T-helper 2 cell (primary cell): ENCODE data around the gene PRKG1.
"Not testable (repeated sequence)": the region's sequence is repeated elsewhere in the genome, so short reads cannot be mapped to it uniquely, and the experiment has no call there.

Experiments used
- DNase-seq, 5 experiments: peaks; one replicate each; pipeline versions ENCODE4 v3.0.0 to v3.0.0-alpha.2; 2012 to 2022

Gene PRKG1

GRCh38 chr10:51230887-51231585, 156.7 kb downstream of the PRKG1 start:
- no peak for DNase-seq

- no peak for DNase-seq
These were observed 157.5 kb downstream of the PRKG1 start for GRCh38 chr10:51231754-51232153.

GRCh38 chr10:51233337-51234100, 159.2 kb downstream of the PRKG1 start:
- DNase-seq = no peak

- no peak for DNase-seq
These were observed 161.6 kb downstream of the PRKG1 start for GRCh38 chr10:51235865-51236264.

GRCh38 chr10:51239006-51239405, 164.7 kb downstream of the PRKG1 start:
- DNase-seq = no peak

GRCh38 chr10:51241461-51241860, 167.2 kb downstream of the PRKG1 start:
- DNase-seq = no peak

- no peak for DNase-seq
These were observed 168.1 kb downstream of the PRKG1 start for GRCh38 chr10:51242393-51242792.

GRCh38 chr10:51244309-51244708, 170.0 kb downstream of the PRKG1 start:
- no peak for DNase-seq

- DNase-seq = no peak
These were observed 170.6 kb downstream of the PRKG1 start for GRCh38 chr10:51244748-51245490.

- DNase-seq = no peak
These were observed 171.9 kb downstream of the PRKG1 start for GRCh38 chr10:51246156-51246555.

- DNase-seq = no peak
These were observed 176.1 kb downstream of the PRKG1 start for GRCh38 chr10:51250278-51250920.

- no peak for DNase-seq
These were observed 176.8 kb downstream of the PRKG1 start for GRCh38 chr10:51251110-51251509.

GRCh38 chr10:51255381-51255780, 181.1 kb downstream of the PRKG1 start:
- no peak for DNase-seq

- no peak for DNase-seq
These were observed 183.4 kb downstream of the PRKG1 start for GRCh38 chr10:51257511-51258248.

GRCh38 chr10:51260376-51260775, 186.1 kb downstream of the PRKG1 start:
- no peak for DNase-seq

GRCh38 chr10:51266496-51266895, 192.2 kb downstream of the PRKG1 start:
- DNase-seq = no peak

- not testable (repeated sequence) for DNase-seq
These were observed 193.8 kb downstream of the PRKG1 start for GRCh38 chr10:51267980-51268570.

GRCh38 chr10:51269821-51270220, 195.5 kb downstream of the PRKG1 start:
- no peak for DNase-seq

- no peak for DNase-seq
These were observed 196.7 kb downstream of the PRKG1 start for GRCh38 chr10:51270936-51271530.

- not testable (repeated sequence) for DNase-seq
These were observed 197.8 kb downstream of the PRKG1 start for GRCh38 chr10:51272099-51272498.

- DNase-seq = no peak
These were observed 198.3 kb downstream of the PRKG1 start for GRCh38 chr10:51272555-51272954.
